Measurements from ENCODE around the gene SF1. TPM values are rescaled to one million over a fixed set of nuclear protein-coding genes. Genes with fewer than 3 reads are reported as not detected.
A peak's percentile ranks its signal among the peaks of the same experiment; 100 is the strongest.

SF1 gene
- polyA plus RNA-seq, 1 of the 3 experiments (the other 2 are of a cell fraction), result 66.3 TPM

DNA sequence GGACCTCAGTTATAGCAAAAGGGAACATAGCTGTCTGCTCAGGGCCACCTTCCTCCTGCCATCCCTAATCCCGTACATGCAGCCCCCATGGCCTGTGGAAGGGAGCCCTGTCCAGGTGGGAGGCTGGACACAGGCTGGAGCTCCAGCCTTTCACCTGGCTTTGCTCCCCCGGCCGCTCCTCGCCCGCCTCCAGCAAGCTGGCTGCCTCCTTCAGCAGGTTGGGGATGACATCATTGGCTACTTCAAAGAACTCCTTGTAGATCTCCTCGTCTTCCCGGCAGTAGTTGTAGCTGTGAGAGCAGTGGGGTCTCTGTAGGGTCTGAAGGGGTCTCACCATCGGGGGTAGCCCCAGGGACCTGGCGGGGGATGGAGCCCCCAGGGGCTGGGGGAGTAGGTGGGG, 27.1 kb upstream of the SF1 start:
- TF ChIP-seq, protein P1, sequence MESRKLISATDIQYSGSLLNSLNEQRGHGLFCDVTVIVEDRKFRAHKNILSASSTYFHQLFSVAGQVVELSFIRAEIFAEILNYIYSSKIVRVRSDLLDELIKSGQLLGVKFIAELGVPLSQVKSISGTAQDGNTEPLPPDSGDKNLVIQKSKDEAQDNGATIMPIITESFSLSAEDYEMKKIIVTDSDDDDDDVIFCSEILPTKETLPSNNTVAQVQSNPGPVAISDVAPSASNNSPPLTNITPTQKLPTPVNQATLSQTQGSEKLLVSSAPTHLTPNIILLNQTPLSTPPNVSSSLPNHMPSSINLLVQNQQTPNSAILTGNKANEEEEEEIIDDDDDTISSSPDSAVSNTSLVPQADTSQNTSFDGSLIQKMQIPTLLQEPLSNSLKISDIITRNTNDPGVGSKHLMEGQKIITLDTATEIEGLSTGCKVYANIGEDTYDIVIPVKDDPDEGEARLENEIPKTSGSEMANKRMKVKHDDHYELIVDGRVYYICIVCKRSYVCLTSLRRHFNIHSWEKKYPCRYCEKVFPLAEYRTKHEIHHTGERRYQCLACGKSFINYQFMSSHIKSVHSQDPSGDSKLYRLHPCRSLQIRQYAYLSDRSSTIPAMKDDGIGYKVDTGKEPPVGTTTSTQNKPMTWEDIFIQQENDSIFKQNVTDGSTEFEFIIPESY (IDR thresholded peaks at IDR 0.05; ENCODE audit: borderline replicate concordance, low read depth), result no peak
- TF ChIP-seq GABPA (IDR thresholded peaks at IDR 0.05; ENCODE audit: low read depth), result no peak
- no peak for TF ChIP-seq MXI1 (IDR thresholded peaks at IDR 0.05; ENCODE audit: low read depth, low read length)
- TF ChIP-seq EZH2phosphoT487 (IDR thresholded peaks at IDR 0.05; ENCODE audit: borderline replicate concordance, low read depth), result no peak
- TF ChIP-seq FOSL2 (IDR thresholded peaks at IDR 0.05; ENCODE audit: borderline replicate concordance, low read depth), result no peak
- Histone ChIP-seq H3F3A (replicated peaks; ENCODE audit: insufficient read depth) (peaks cover 3% of the 10 kb centered on the region), H4K20me1 (ENCODE audit: insufficient read depth) (no peaks in the 10 kb centered on the region), H3K79me2 (ENCODE audit: insufficient read depth) (peaks cover 11% of the 10 kb centered on the region), H3K4me1 (ENCODE audit: control insufficient read depth in 1 of 2, insufficient read depth in 2 of 2, low read depth in 1 of 2, low read length in 1 of 2) (peaks cover 15 to 26% of the 10 kb centered on the region in 2 experiments; a peak in 3 of 4 replicates), H2AFZ (ENCODE audit: low read depth) (no peak overlapping the region), H3K27me3 (ENCODE audit: insufficient read depth) (no peaks in the 10 kb centered on the region), H3K36me3 (replicated peaks in 1 of 2; ENCODE audit: control insufficient read depth in 1 of 2, insufficient read depth in 2 of 2, low read length in 1 of 2) (peaks cover 0 to 36% of the 10 kb centered on the region in 2 experiments), H3K9ac (no peak overlapping the region), H3K4me3 (ENCODE audit: low read depth in 2 of 2, low read length in 1 of 2) (no peak overlapping the region), H3K27ac (ENCODE audit: low read depth in 2 of 2, low read length in 1 of 2) (no peak overlapping the region), H3K9me2 (no peaks in the 10 kb centered on the region), H3K4me2 (no peak overlapping the region), H3K9me3 (no peaks in the 10 kb centered on the region)
- 91% methylated on average over 8 of the region's 9 CpGs for WGBS (ENCODE audit: low lambda C conversion rate)
- ChIA-PET CTCF (no interaction called here), POLR2A (no interaction called here)
- no peak for DNase-seq

DNA sequence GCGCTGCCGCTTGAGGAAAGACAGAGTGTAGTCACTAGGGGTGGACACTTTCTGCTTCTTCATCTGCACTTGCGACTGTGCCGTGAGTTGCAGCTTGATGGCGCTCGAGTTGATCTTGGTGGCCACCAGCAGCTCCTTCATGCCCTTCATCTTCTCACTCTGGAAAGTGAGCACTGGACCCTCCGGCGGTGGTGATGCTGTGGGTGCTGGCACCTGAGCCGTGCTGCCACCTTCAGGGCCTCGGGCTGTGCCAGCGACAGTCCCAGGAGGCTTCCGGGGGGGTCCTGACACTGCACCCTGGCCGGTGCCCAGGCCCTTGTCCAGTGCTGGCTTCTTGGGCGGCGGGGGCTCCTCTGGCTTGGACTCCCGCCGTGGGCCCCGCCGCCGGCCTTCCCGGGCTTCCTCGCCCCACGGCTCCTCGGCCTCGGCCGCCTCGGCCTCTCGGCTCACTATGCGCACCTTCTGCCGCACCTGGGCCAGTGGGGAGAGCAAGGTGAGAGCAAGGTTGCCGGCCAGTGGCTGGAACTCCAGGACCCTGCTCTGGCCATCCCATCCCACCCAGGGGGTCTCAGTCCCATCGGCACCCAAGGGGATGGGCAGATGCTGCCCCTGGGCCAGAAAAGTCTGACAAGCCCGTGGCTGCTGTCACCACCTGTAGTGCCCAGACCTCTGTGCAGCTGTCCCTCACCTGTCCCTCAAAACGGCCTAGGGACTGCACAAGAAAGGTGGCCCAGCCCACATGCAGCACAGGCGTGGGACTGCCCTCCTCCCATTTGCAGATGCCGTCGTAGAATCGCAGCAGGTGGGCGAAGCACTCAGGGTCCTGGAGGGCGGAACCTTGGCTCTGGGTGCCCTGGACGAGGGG, 26.2 kb upstream of the SF1 start:
- H3K36me3 ChIP-seq (replicated peaks in 1 of 2; ENCODE audit: control insufficient read depth in 1 of 2, insufficient read depth in 2 of 2, low read length in 1 of 2), result peaks cover 0 to 36% of the 10 kb centered on the region in 2 experiments
- CTCF ChIA-PET, result interaction anchor here (1.0 to 3.3 kb wide), 5 partner anchors 8 to 116 kb away, joined by 3 to 20 read pairs (median 4); partner anchors contain the start of genes CDC42BPG and RASGRP2
- H3K4me3 ChIP-seq (ENCODE audit: low read depth in 2 of 2, low read length in 1 of 2), result no peak overlapping the region

More for the DNA sequence above, 26.2 kb upstream of the SF1 start:
- POLR2A ChIA-PET, result interaction anchor here (0.7 kb wide), 1 partner anchor 26 kb away, joined by 3 read pairs; the partner anchor contains the start of gene SF1
- WGBS (ENCODE audit: low lambda C conversion rate), result 91% methylated on average over 20 of the region's 41 CpGs
- no peak for TF ChIP-seq ELF1 (IDR thresholded peaks at IDR 0.05)
- Histone ChIP-seq H3K4me1 (ENCODE audit: control insufficient read depth in 1 of 2, insufficient read depth in 2 of 2, low read depth in 1 of 2, low read length in 1 of 2) (peaks cover 14 to 24% of the 10 kb centered on the region in 2 experiments; a peak in 3 of 4 replicates), H3F3A (replicated peaks; ENCODE audit: insufficient read depth) (peaks cover 3% of the 10 kb centered on the region), H3K27ac (ENCODE audit: low read depth in 2 of 2, low read length in 1 of 2) (no peak overlapping the region; a peak in 1 of 4 replicates), H3K4me2 (peak overlapping the region; percentile 87), H3K9me2 (no peaks in the 10 kb centered on the region), H3K9me3 (no peaks in the 10 kb centered on the region), H3K9ac (no peak overlapping the region), H2AFZ (ENCODE audit: low read depth) (no peak overlapping the region), H3K79me2 (ENCODE audit: insufficient read depth) (peaks cover 9% of the 10 kb centered on the region), H4K20me1 (ENCODE audit: insufficient read depth) (no peaks in the 10 kb centered on the region), H3K27me3 (ENCODE audit: insufficient read depth) (no peaks in the 10 kb centered on the region)
- no peak for DNase-seq

All from SK-N-SH (cell line).